HG02678 (cell line): ENCODE measurements around the gene DEPDC1B.
"Not testable (repeated sequence)": the region's sequence is repeated elsewhere in the genome, so short reads cannot be mapped to it uniquely, and the experiment has no call there.

Source experiments
- ATAC-seq: cut with Tn5 transposase; IDR thresholded peaks from one replicate; pipeline ENCODE4 v1.9.1; 2021; ENCODE audit warnings: mild to moderate bottlenecking, moderate library complexity; ENCODE audit not compliant: unreplicated experiment

Gene DEPDC1B

DNA sequence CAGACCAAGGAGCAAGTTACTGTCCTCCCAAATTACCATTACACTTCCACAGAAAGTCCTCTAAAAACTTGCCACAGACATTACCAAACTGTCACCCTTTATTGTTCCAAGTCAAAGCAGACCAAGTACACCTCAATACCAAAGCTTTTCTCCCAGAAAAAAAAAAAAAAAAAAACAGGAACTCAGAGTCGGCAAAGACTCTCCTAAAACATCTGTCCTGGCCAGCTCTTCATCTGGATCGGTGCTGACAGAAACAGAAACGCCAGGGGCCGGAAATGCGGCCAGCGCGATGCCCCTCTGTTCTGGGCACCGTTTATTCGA, 718 bp downstream of the DEPDC1B start:
- no peak for ATAC-seq

DNA sequence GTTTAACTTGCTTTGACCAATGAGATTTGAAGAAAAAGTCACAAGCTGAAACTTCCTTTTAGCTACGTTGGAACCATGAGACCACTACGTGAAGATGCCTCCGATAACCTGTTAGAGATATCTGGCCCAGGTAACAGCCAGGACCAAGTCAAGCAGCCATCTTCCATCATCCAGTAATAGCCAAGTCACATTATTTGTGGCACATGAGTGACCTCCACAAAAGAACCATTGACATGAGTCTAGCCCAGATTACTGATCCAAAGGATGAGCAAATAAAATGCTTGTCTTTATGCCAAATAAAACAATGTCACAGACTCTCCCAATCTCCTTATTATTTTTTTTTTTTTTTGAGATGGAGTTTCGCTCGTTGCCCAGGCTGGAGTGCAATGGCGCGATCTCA, 1.6 kb downstream of the DEPDC1B start:
- no peak for ATAC-seq

DNA sequence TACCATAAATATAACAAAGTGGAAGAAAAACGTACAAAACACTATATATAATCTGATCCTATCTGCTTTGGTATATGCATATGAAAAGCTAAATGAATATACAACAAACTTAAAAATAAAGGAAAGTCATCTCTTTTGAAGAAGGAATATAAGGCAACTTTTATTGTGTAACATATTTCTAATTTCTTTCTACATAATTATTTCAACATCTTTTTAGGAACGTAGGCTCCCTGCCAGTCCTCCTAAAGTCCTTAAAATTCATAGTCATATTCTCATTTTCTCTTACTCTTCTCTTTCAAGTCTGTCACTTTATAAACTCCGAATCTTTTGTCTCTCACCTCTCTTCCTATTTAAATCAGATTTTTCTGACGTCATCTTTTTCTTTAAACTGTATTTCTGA, 9.6 kb downstream of the DEPDC1B start:
- no peak for ATAC-seq

DNA sequence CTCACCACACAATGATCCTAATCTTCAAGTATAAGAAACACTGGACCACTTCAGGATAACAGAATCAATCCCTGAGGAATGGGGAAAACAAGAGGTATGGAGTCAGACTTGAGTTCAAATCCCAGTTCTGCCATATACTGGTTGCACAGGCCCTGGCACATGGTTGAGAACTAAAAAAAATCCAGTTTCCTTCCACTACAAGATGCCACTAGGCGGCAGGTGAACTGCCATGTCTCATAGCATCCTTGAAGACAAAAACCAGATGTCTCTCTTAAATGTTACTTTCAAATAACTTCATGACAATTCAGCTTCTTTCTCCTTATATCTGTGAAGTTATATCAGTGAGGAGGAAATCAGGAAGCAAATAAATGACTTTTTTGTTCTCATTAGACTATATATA, 11.0 kb downstream of the DEPDC1B start:
- no peak for ATAC-seq

DNA sequence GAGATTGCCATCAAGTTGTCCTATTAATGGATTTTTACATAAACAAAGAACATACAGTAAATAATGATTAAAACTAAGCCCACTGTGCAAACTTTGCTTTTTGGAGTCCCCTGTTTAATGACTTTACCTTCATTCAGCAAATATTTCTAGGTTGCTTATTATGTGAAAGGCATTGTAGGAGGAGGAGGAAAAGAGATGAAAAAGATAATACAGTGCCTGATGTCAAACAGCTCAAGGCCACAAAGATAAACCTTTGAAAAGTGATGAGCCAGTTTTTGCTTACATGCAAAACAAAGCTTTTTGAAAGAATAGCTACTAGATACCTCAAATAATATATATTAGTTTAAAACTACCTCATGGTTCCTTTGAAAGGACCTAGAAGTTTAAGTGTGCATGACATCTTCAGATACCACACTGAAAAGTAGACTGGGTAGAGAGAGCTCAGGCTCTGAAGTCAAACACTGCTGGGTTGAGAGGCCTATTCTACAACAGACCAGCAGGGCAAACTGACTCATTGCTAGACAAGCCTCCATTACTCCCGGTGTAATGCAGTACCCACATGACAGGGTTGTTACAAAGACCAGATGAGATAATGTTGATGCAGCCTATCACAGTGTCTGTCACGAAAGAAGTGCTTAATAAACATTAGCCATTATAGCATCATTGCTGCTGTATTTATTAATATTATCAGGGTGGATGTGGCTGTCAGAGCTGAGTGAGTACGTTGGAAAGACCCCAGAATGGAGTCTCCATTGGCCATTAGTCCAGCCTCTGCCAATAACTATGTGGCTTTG, 11.8 kb downstream of the DEPDC1B start:
- peak; percentile 96 for ATAC-seq

DNA sequence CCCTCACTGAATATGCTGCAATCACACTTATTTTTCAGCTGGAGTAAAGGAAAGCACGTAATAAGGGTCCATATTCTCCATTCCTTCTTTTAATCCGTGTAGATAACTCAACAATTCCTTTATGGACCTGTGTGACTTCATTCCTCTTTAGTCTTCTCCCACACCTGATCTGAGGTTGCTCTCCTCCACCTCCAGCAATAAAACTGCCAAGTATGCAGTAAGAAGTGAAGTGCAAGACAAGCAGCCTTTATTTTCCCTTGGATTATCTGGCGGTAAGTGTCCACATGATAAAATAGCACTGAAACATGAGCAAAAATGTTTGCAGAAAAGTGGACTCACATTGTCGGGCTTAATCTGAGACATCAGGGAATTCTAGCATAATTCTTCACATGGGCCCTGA, 13.8 kb downstream of the DEPDC1B start:
- no peak for ATAC-seq

DNA sequence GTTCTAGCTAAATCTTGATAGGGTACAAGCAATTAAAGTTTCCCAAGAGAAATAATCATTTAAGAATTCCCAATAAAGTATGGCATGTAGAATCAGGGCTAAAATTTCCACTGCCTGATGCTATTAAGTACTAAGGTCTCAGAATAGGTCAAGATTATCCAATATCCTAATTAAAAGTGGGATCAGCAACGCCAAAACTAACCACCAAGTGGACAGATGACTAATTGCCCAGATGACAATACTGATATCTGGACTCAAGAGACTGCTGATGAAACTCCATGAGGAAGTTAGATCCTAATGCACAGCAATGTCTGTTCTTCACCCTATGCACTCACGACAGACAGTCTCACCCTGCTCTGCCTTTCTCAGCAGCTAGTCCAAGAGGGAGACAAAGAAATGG, 14.3 kb downstream of the DEPDC1B start:
- no peak for ATAC-seq

DNA sequence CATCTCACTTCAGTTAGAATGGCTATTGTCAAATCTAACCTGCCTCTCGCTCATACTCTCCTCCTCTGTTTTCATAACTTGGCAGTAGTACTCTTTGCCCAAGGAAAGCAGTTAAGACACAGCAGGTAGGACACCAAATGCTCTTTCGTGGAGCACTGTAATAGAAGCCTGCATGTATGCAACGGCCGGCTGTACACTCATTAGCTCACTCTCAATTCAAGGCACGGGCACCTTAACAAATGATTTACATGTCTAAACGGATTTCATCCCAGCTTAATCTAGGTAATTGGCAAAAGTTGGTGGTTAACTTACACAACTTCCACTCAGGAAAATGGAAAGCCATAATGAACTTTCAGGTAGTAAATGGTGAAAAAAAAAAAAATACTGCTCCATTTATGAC, 14.9 kb downstream of the DEPDC1B start:
- ATAC-seq: no peak

DNA sequence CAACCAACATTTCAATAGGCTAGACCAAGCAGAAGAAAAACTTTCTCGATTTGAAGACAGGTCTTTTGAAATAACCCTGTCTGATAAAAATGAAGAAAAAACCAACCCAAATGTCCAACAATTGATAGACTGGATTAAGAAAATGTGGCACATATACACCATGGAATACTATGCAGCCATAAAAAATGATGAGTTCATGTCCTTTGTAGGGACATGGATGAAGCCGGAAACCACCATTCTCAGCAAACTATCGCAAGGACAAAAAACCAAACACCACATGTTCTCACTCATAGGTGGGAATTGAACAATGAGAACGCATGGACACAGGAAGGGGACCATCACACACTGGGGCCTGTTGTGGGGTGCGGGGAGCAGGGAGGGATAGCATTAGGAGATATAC, 18.0 kb downstream of the DEPDC1B start:
- not testable (repeated sequence) for ATAC-seq

DNA sequence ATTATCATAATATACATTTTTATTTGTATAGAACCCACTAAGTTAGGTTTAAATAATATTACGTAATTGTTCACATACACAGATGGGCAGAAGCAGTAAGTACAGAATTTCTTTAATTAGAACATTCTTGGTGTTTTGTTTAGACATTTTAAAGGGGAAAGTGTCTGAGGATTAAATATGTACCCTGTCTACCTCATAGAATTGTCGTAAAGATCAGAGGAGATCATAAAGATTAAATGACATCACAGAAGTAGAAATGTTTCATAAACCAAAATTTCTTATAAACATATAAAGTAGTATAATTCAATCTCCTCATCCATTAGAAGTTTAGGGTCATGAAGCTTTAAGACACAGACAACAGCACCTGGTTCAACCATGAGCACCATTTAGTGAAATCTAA, 20.1 kb downstream of the DEPDC1B start:
- no peak for ATAC-seq

DNA sequence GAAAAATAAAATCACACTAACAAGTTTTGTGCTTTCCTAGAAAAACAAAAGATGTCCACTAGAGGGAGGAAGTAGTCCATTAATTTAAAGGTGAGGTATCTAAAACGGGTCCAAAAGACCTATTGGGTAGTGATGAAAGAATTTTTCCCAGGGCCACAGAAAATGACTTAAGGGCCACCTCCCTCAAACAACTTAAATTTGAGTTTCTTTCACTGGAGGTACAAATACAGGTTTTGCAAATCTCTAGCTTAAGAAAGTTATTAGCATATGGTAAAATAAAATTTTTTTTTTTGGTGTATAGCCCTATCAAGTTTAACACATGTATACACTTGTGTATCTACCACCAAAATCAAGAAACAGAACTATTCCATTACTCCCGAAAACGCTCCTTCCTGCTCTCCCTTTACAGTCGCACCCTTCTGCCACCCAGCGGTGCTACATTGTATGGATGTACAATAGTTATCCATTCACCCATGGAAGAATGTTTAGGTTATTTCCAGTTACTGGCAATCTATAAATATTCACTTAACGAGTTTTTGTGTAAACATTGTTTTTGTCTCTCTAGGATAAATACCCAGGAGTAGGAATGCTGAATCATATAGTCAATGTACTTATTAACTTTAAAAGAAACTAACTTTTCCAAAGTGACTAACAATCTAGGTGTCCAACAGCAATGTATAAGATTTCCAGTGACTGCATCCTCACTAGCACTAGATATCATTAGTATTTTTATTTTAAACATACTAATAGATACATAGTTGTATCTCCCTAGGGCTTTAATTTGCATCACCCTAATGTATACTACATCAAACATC, 21.9 kb downstream of the DEPDC1B start:
- ATAC-seq: peak; percentile 69

DNA sequence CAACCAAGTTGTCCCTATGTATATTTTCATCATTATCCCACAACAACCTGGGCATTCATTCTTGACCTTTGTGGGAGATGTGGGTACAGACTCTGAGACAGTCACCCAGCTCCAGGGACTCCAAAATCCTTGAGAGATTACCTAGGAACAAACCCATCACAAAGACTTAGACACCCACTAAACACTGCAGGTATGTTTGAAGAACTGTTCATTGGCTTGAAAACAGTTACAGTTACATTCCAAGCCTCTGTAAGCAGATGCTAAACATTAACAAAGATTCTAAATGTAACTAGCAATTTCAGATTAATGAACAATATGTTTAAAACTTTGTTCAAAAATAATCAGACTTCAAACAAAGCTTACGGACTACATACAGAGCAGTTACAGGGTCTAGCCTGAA, 24.7 kb downstream of the DEPDC1B start:
- ATAC-seq: no peak

DNA sequence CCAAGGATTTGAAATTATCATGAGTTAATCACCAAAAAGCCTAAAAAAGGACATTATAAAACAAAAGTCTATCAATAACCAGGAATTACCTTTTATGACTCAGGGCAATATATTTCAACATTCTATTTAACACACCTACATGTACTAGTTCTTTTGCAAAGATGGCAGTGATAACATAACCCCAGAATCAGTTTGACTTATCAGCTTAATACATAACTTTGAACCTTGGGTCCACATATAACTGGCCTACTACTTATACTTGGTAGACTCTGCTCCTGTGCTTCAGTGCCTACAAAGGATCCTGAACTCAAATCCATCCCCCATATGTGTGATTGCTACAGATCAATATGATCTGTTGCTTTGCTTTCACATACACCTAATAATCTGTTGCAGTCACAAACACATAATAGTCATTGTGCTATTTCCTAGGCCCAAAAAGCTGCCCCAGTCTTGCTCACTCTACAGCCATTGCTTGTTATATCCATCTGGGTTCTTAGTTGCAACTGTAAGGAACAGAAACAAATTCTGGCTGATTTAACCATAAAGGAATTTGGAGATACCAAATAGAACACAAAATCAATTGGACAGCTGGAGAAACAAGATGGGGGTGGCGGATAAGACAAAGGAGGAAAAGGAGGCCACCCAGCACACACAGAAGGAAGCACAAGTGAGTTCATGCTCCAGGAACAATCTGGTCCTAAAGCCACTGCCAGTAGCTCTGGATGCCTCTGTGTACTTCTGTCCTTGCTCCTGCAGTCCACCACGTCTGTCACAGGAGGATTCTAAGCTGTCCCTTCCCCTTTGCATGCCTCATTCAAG, 25.5 kb downstream of the DEPDC1B start:
- no peak for ATAC-seq

DNA sequence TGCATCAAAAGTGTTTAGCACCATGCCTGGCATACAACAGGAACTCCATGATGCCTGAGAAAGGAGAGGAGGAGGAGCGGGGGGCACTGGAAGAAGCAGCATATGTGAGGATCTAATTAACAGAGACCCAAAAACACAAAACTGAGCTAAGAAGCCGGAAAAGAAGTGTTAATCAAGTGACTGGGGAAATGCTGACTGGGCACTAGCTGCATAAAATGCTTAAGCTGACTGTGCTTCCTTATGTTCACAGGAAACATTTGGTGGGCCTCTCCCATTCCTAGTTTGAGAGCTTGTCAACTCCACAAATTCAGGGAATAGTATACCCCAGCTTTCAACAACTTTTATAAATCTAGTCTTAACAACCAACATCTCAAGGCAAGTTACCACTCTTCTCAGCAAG, 26.6 kb downstream of the DEPDC1B start:
- ATAC-seq: no peak

DNA sequence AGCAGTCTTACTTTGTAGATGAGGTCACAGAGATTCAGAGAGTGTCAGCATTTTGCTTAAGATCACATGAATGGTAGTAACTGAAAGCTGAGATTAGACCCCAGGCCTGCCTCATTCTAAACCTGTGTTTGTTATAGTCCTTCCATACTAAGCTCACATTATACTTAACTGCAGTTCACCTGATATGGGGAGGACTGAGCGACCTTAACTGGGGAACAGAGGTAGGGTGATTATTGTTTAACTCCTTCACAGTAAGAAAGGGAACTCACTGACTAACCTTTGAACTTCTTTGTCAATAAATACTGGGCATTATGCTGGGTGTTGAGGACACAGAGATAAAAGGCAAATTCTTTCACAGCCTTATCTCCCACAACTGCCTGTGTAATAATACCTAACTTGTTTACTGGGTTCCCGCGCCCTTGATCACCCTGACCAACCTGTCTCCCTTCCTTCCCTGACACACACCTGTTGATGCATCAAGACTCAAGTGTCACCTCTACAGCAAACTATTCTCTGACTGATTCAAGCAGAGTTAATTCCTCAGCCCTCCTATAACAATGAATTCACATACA, 27.2 kb downstream of the DEPDC1B start:
- ATAC-seq: no peak

DNA sequence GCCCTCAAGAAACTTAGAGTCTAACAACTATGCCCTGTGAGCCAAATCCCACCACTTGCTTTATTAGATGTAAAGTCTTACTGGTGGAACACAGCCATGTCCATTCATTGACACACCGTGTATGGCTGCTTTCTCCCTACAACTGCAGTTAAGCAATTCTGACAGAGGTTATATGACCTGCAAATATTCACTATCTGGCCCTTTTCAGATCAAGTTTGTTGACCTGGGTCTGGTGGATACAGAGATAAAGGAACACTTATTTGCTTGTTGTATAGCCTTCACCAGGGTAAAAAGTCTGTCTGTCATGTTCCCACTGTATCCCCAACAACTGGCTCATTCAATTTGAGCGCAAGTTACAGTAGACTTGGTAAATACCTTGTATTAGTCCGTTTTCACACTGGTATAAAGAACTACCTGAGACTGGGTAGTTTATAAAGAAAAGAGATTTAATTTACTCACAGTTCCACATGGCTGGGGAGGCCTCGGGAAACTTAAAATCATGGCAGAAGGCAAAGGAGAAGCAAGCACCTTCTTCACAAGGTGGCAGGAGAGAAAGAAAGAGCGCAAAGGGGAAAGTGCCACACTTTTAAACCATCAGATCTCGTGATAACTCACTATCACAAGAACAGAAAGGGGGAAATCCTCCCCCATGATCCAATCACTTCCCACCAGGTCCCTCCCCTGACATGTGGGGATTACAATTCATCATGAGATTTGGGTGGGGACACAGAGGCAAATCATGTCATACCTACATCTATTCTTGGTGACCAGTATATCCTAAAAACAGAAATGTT, 27.9 kb downstream of the DEPDC1B start:
- no peak for ATAC-seq

DNA sequence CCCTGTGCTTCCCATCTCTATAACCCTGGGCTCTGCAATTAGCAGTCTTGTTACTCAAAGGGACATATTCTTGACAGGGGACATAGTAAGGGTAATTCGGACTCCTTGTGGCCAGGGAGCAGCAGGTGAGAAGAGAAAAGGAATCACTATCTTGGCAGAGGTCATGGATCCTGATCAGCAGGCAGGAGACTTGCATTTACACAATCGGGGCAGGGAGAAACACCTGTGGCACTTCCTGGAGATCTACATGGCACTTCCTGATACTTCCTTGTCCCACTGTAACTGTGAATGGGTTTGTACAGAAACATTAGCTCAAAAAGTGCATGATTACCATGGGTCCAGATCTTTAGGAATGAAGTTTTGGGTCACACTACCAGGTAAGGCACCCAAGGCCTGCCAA, 29.2 kb downstream of the DEPDC1B start:
- ATAC-seq: no peak

DNA sequence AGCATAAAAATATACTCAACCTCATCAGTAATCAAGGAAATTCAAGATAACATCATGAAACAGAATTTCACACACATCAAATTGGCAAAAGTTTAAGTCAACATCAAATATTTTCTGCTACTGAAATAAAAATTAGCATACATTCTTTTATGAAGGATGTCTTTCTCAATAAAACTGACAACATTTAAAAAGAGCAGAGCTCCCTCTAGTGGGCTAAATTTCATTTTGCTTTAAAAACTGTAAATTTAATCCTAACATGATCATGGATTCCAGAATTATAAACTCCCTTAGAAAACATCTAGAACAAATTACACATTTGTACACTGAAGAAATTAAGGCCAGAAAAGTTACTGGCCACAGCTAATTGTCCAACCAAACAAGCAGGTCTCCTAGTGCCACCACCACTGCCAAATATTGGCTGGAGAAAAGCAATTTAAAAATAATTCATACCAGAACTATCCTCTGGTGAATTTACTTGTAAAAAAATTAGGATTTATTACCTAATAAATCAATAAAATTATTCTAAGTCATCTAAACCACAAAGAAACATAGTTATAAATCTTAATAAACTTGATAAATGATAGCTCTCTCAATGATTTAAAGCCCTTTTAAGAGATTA, 31.2 kb downstream of the DEPDC1B start:
- no peak for ATAC-seq

DNA sequence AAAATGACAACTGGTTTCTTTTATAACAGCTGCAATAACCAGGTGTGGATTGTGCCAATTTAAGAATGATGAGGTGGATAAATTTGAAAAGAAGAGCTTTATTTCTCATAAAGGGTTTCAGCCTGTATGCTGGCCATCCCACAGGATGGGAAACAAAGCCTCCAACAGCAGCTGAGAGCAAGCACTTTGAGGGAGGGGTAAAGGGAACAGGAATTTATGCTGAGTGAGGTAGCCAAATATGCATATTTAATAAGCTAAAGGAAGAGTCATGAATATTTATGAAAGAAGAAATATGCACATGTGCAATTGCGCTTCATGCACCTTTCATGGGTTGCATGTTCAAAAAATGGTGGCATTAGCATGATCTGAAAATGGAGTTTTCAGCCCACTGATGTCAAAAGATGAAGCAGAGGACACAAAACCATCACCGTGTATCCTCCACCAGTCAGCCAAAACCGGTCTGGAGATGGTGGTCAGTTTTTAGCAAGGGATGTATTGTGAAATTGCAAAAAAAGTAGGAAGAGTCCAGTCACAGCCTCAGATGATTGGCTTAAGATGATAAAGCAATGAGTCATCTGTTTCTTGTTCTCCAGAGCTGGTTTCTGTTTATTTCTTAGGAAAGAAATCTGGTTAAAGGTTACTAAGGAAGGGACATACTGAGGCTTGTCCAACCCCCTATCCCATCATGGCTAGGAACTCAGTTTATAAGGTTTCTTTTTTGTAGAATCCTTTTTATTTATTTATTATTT, 47.9 kb downstream of the DEPDC1B start:
- no peak for ATAC-seq
